IMR-90 (cell line): ENCODE data around the gene ITGB1. TPM values are rescaled to one million over a fixed set of nuclear protein-coding genes. Genes with fewer than 3 reads are reported as not detected.

Source experiments
- ATAC-seq: fragments of 200-7000 bp; cut with Tn5 transposase; 2 replicates; pipeline ENCODE4 v1.9.1; 2020; ENCODE audit warnings: low read depth, mild to moderate bottlenecking, moderate library complexity
- BruUV-seq: library from RNA; stranded (reverse); fragments of 400-500 nt; replicated peaks from 2 replicates; lab custom pipeline; 2021; lab: Mats Ljungman, UMichigan
- CTCF ChIA-PET: fragments of 300-600 bp; formaldehyde crosslinking; extraction: SDS; loops from one replicate; lab custom pipeline; 2021; ENCODE audit warnings: antibody characterized with exemption; lab: Yijun Ruan, JAX
- POLR2A ChIA-PET: fragments of 300-600 bp; sonication (Branson Sonifier 250); formaldehyde crosslinking; loops from one replicate; lab custom pipeline; 2022; ENCODE audit warnings: antibody characterized with exemption; ENCODE audit not compliant: unreplicated experiment; lab: Charles Lee
- DNase-seq: peaks from one replicate; pipeline ENCODE4 v3.0.0; 2013
- H2AFZ ChIP-seq: replicated peaks from 2 replicates; pipeline ENCODE3; 2013; ENCODE audit warnings: low read length, mild to moderate bottlenecking; ENCODE audit not compliant: poor library complexity
- H2AK5ac ChIP-seq: 2 replicates; pipeline ENCODE4 v1.6.1; 2013; ENCODE audit warnings: low read depth, low read length, inconsistent platforms
- H2AK9ac ChIP-seq: replicated peaks from 2 replicates; pipeline ENCODE3; 2013; ENCODE audit warnings: mild to moderate bottlenecking, low read depth, low read length, moderate library complexity; ENCODE audit not compliant: poor library complexity
- H2BK120ac ChIP-seq: 2 replicates; pipeline ENCODE4 v1.6.1; 2013; ENCODE audit warnings: low read depth, low read length, inconsistent platforms
- H2BK15ac ChIP-seq: 3 replicates; pipeline ENCODE4 v1.6.1; 2013; ENCODE audit warnings: low read depth, low read length, inconsistent platforms
- H2BK20ac ChIP-seq: 2 replicates; pipeline ENCODE4 v1.6.1; 2013; ENCODE audit warnings: low read depth, mild to moderate bottlenecking, inconsistent platforms, low read length, moderate library complexity
- H2BK5ac ChIP-seq: 2 replicates; pipeline ENCODE4 v1.6.1; 2013; ENCODE audit warnings: mild to moderate bottlenecking, low read depth, low read length, inconsistent platforms; ENCODE audit not compliant: poor library complexity, severe bottlenecking
- H3K14ac ChIP-seq: replicated peaks from 2 replicates; pipeline ENCODE4 v1.6.1; 2013; ENCODE audit warnings: low read depth, low read length, inconsistent platforms
- H3K18ac ChIP-seq: 2 replicates; pipeline ENCODE4 v1.6.1; 2013; ENCODE audit warnings: low read depth, low read length, control low read depth
- H3K23ac ChIP-seq: 2 replicates; pipeline ENCODE4 v1.6.1; 2013; ENCODE audit warnings: low read depth, low read length, inconsistent platforms
- H3K27ac ChIP-seq: 2 replicates; pipeline ENCODE4 v1.5.1; 2013; ENCODE audit warnings: mild to moderate bottlenecking, control low read depth, low read length; ENCODE audit not compliant: insufficient read depth
- H3K27me3 ChIP-seq: 2 replicates; pipeline ENCODE4 v1.6.1; 2013; ENCODE audit warnings: low read length; ENCODE audit not compliant: control insufficient read depth, insufficient read depth
- H3K36me3 ChIP-seq: 2 replicates; pipeline ENCODE4 v1.6.1; 2013; ENCODE audit warnings: low read length, mixed read lengths; ENCODE audit not compliant: control insufficient read depth, insufficient read depth
- H3K4ac ChIP-seq: 2 replicates; pipeline ENCODE4 v1.6.1; 2013; ENCODE audit warnings: low read depth, low read length, inconsistent platforms
- H3K4me1 ChIP-seq: 2 replicates; pipeline ENCODE4 v1.6.1; 2013; ENCODE audit warnings: low read length, mixed read lengths; ENCODE audit not compliant: control insufficient read depth, insufficient read depth
- H3K4me2 ChIP-seq: 2 replicates; pipeline ENCODE4 v1.6.1; 2013; ENCODE audit warnings: low read depth, mild to moderate bottlenecking, control low read depth, low read length, moderate library complexity
- H3K4me3 ChIP-seq: 2 replicates; pipeline ENCODE4 v1.5.1; 2013; ENCODE audit warnings: low read depth, mild to moderate bottlenecking, control low read depth, low read length, moderate library complexity; ENCODE audit not compliant: insufficient read depth
- H3K56ac ChIP-seq: 2 replicates; pipeline ENCODE4 v1.6.1; 2013; ENCODE audit warnings: low read length, inconsistent platforms; ENCODE audit not compliant: insufficient read depth; ENCODE audit errors: extremely low read depth
- H3K79me1 ChIP-seq, 2 experiments: 2 replicates each; pipeline ENCODE4 v1.6.1; 2013; ENCODE audit warnings: low read length in 2 of 2, inconsistent platforms in 1 of 2, low read depth in 1 of 2
- H3K9ac ChIP-seq: 2 replicates; pipeline ENCODE4 v1.6.1; 2013; ENCODE audit warnings: low read depth, low read length, control low read depth
- H3K9me1 ChIP-seq: 2 replicates; pipeline ENCODE4 v1.6.1; 2013; ENCODE audit warnings: low read length, inconsistent platforms; ENCODE audit not compliant: insufficient read depth
- H3K9me3 ChIP-seq: 2 replicates; pipeline ENCODE4 v1.6.1; 2013; ENCODE audit warnings: low read length; ENCODE audit not compliant: control insufficient read depth, insufficient read depth
- H4K20me1 ChIP-seq: 2 replicates; pipeline ENCODE4 v1.6.1; 2013; ENCODE audit warnings: low read length, inconsistent platforms; ENCODE audit not compliant: insufficient read depth
- H4K5ac ChIP-seq: 2 replicates; pipeline ENCODE4 v1.6.1; 2013; ENCODE audit warnings: mild to moderate bottlenecking, low read depth, low read length, control low read depth
- H4K8ac ChIP-seq, 2 experiments: 2 replicates each; pipeline ENCODE4 v1.6.1; 2013; ENCODE audit warnings: low read depth in 2 of 2, low read length in 2 of 2, control low read depth in 1 of 2, inconsistent platforms in 1 of 2
- H4K91ac ChIP-seq: 2 replicates; pipeline ENCODE4 v1.6.1; 2013; ENCODE audit warnings: low read depth, low read length, inconsistent platforms; ENCODE audit not compliant: insufficient read depth
- MXI1 ChIP-seq: IDR thresholded peaks from 2 replicates; pipeline ENCODE4 v1.6.1; 2012; ENCODE audit warnings: low read depth, mild to moderate bottlenecking, low read length, moderate library complexity, borderline replicate concordance
- NFE2L2 ChIP-seq: fragments of 150-350 bp; IDR thresholded peaks from 2 replicates; pipeline ENCODE4 v1.6.1; 2016; ENCODE audit warnings: low read depth, mild to moderate bottlenecking, low read length
- WGBS, 2 experiments: methylation state at CpG; one replicate each; pipeline versions ENCODE4 v1.1.5 to v1.1.7; 2013; ENCODE audit warnings: missing lambda C conversion rate in 2 of 2; ENCODE audit not compliant: insufficient read length in 1 of 2; ENCODE audit errors: extremely low coverage in 2 of 2; 5-methylcytosine and 5-hydroxymethylcytosine counted together
- dilution Hi-C: fragments of 300-500 bp; cut with HindIII; formaldehyde crosslinking; loops from one replicate; pipeline ENCODE4 v1.14.3; 2018; ENCODE audit warnings: low sequenced_read_pairs; ENCODE audit not compliant: unreplicated experiment
- in situ Hi-C: fragments of 300-500 bp; cut with MboI; formaldehyde crosslinking; loops from 3 replicates; pipeline ENCODE4 v1.14.3; 2019; ENCODE audit warnings: low sequenced_read_pairs, inconsistent platforms, mixed read lengths
- intact Hi-C: fragments of 100-400 bp; cut with micrococcal nuclease; formaldehyde crosslinking; loops from 2 replicates; pipeline ENCODE4 v1.10.0; 2022
- polyA plus RNA-seq, 3 experiments: library from polyadenylated mRNA; depleted of rRNA; stranded (reverse); fragments of >200 nt; gene quantifications; 2 replicates each; pipeline ENCODE4 v1.2.3, GENCODE V29; 2012; ENCODE audit warnings: low replicate concordance in 1 of 3
- total RNA-seq: library from RNA; depleted of rRNA; stranded (reverse); fragments of >200 nt; gene quantifications from 2 replicates; pipeline ENCODE4 v1.2.3, GENCODE V29; 2012

Gene ITGB1
- total and polyA plus RNA-seq, 2 of the 4 experiments (the other 2 are of a cell fraction): 1,331 to 2,066 TPM

DNA sequence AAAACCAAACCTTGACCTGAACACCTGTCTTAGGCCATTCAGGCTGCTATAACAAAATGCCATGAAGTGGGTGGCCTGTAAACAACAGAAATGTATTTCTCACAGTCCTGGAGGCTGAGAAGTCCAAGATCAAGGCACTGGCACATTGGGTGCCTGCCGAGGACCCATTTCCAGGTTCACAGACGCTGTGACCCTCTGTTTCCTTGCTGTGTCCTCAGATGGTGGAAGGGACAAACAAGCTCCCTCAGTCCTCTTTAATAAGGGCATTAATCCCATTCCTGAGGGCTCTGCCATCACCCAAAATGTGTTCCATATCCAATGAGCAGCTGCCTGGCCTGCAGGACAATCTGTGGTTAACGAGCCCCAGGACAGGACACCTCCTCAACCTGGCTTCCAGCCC, 67.6 kb downstream of the ITGB1 start:
- Histone ChIP-seq H2AK5ac (no peak overlapping the region), H3K79me1 (0 out of 4 replicates have a peak, but pooled peaks cover 0 to 7% of the 10 kb centered on the region in 2 experiments), H4K20me1 (no peaks in the 10 kb centered on the region), H2BK5ac (no peak overlapping the region), H4K5ac (no peak overlapping the region), H3K4me1 (no peaks in the 10 kb centered on the region), H3K27ac (no peak overlapping the region), H3K27me3 (no peaks in the 10 kb centered on the region), H4K8ac (no peak overlapping the region), H3K4me3 (no peak overlapping the region), H3K9ac (no peak overlapping the region), H3K9me3 (no peaks in the 10 kb centered on the region), H3K23ac (no peak overlapping the region), H2AK9ac (no peak overlapping the region), H2BK20ac (no peak overlapping the region), H2BK120ac (no peak overlapping the region), H2AFZ (no peak overlapping the region), H3K56ac (no peak overlapping the region), H3K9me1 (peaks cover 8% of the 10 kb centered on the region; the same call in 1 of the 2 replicates), H3K18ac (no peak overlapping the region), H2BK15ac (no peak overlapping the region), H3K4ac (no peak overlapping the region), H4K91ac (no peak overlapping the region), H3K14ac (no peak overlapping the region), H3K36me3 (peaks cover 8% of the 10 kb centered on the region), H3K4me2 (no peak overlapping the region)
- no peak for ATAC-seq
- ChIA-PET POLR2A (no interaction called here), CTCF (no interaction called here)
- no peak for DNase-seq
- dilution Hi-C loops: no loop called here
- BruUV-seq: no TSS peak
- TF ChIP-seq MXI1: no peak
- TF ChIP-seq NFE2L2: 0 out of 2 replicates have a peak, but pooled peaks have one; percentile 0
- no CpG with 5 or more reads among the region's 3 CpGs for WGBS, 2 experiments
- intact Hi-C loops: no loop called here
- in situ Hi-C loops: no loop called here
